H1 (cell line): ENCODE measurements around the gene GPR171. TPM values are rescaled to one million over a fixed set of nuclear protein-coding genes. Genes with fewer than 3 reads are reported as not detected.

Experiments
- BCL11A ChIP-seq, 2 experiments: IDR thresholded peaks; one replicate each; pipeline ENCODE4 v1.6.1; 2011; ENCODE audit warnings: low read depth in 2 of 2, low read length in 2 of 2, mild to moderate bottlenecking in 2 of 2
- CBX8 ChIP-seq: fragments of 300-800, 300-1000 bp; sonication (generic); IDR thresholded peaks from 2 replicates; pipeline ENCODE4 v1.7.1; 2016; ENCODE audit warnings: low read depth, low read length, borderline replicate concordance
- E2F6 ChIP-seq: IDR thresholded peaks from 2 replicates; pipeline ENCODE4 v1.6.1; 2012; ENCODE audit warnings: inconsistent platforms
- JUND ChIP-seq: IDR thresholded peaks from 2 replicates; pipeline ENCODE4 v1.6.1; 2011; ENCODE audit warnings: mild to moderate bottlenecking, improper control_type of control experiment, low read length
- KDM5A ChIP-seq: fragments of 200-600 bp; IDR thresholded peaks from 2 replicates; pipeline ENCODE4 v1.7.1; 2012; ENCODE audit warnings: mild to moderate bottlenecking, low read length, inconsistent platforms, mixed read lengths
- NRF1 ChIP-seq: IDR thresholded peaks from 2 replicates; pipeline ENCODE4 v1.6.1; 2011; ENCODE audit warnings: mild to moderate bottlenecking, low read depth, low read length, improper control_type of control experiment
- POLR2A ChIP-seq, 2 experiments: IDR thresholded peaks; 1 replicate in 1 of 2; 2 replicates in 1 of 2; pipeline ENCODE4 v1.6.1; 2011; ENCODE audit warnings: low read depth in 2 of 2, low read length in 2 of 2, mild to moderate bottlenecking in 2 of 2; ENCODE audit errors: control extremely low read depth in 1 of 2
- RFX5 ChIP-seq: IDR thresholded peaks from 2 replicates; pipeline ENCODE4 v1.6.1; 2011; ENCODE audit warnings: low read depth, low read length, improper control_type of control experiment, borderline replicate concordance
- SP1 ChIP-seq: IDR thresholded peaks from 2 replicates; pipeline ENCODE4 v1.6.1; 2011; ENCODE audit warnings: low read depth, low read length
- USF2 ChIP-seq: IDR thresholded peaks from 2 replicates; pipeline ENCODE4 v1.6.1; 2011; ENCODE audit warnings: low read length, improper control_type of control experiment
- polyA plus RNA-seq, 7 experiments: library from polyadenylated mRNA; depleted of rRNA in 3 of 7; stranded (reverse) in 5 of 7; unstranded in 2 of 7; fragments of >200 nt in 5 of 7; fragments of 200-250 nt in 2 of 7; gene quantifications; 1 replicate in 5 of 7; 2 replicates in 1 of 7; 4 replicates in 1 of 7; pipeline versions ENCODE4 v1.2.1 to v1.2.3, GENCODE V29; 2011 to 2013; ENCODE audit warnings: missing spikeins in 2 of 7, mixed read lengths in 2 of 7
- total RNA-seq: library from RNA; stranded (reverse); fragmentation: NEBNext Ultra II Directional; extraction: Animal tissue kit (Norgen Biotek cat#: 25700); gene quantifications from 2 replicates; pipeline ENCODE4 v1.2.1, GENCODE V29; 2021

The GPR171 gene
- total and polyA plus RNA-seq, 2 of the 8 experiments (the other 6 are each of a cell fraction or from before 2014, with no cell fraction given): not detected

- TF ChIP-seq USF2 (no peak), SP1 (no peak), BCL11A (IDR thresholded peaks at IDR 0.05; ENCODE audit: low read depth in 2 of 2, low read length in 2 of 2) (no peak), RFX5 (no peak), CBX8 (no peak), POLR2A (IDR thresholded peaks at IDR 0.05; ENCODE audit: control extremely low read depth in 1 of 2, low read depth in 2 of 2, low read length in 2 of 2) (no peak), E2F6 (no peak), JUND (no peak), NRF1 (no peak), KDM5A (no peak)
Measured at GRCh38 chr3:151225040-151225975, 22.3 kb upstream of the GPR171 start (continued).
